ENCODE measurements around the gene RUFY3.
"Not testable (repeated sequence)": the region's sequence is repeated elsewhere in the genome, so short reads cannot be mapped to it uniquely, and the experiment has no call there.

DNA sequence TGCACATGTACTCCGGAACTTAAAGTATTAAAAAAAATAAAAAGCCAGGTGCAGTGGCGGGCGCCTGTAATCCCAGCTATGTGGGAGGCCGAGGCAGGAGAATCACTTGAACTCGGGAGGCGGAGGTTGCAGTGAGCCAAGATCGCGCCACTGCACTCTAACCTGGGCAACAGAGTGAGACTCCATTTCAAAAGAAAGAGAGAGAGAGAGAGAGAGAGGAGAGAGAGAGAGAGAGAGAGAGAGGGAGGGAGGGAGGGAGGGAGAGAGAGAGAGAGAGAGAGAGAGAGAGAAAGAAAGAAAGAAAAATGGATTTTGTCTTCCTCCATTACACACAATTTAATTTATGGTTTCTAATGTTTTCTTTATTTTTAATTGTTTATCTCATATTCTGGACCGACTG is 11.1 kb downstream of the RUFY3 start:
- not testable (repeated sequence) for TF ChIP-seq POLR2A (IDR thresholded peaks at IDR 0.05)
- TF ChIP-seq, protein P1, sequence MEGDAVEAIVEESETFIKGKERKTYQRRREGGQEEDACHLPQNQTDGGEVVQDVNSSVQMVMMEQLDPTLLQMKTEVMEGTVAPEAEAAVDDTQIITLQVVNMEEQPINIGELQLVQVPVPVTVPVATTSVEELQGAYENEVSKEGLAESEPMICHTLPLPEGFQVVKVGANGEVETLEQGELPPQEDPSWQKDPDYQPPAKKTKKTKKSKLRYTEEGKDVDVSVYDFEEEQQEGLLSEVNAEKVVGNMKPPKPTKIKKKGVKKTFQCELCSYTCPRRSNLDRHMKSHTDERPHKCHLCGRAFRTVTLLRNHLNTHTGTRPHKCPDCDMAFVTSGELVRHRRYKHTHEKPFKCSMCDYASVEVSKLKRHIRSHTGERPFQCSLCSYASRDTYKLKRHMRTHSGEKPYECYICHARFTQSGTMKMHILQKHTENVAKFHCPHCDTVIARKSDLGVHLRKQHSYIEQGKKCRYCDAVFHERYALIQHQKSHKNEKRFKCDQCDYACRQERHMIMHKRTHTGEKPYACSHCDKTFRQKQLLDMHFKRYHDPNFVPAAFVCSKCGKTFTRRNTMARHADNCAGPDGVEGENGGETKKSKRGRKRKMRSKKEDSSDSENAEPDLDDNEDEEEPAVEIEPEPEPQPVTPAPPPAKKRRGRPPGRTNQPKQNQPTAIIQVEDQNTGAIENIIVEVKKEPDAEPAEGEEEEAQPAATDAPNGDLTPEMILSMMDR (IDR thresholded peaks at IDR 0.05): not testable (repeated sequence)

All from testis (tissue), 2 donors.